Tongue (tissue), 2 donors: Measurements from ENCODE around the gene GLUD1. TPM values are rescaled to one million over a fixed set of nuclear protein-coding genes. Genes with fewer than 3 reads are reported as not detected.

Experiments used
- small RNA-seq: library from RNA; depleted of rRNA; stranded (forward); fragments of <200 nt; gene quantifications from one replicate; pipeline ENCODE3, GENCODE V24; 2014; ENCODE audit warnings: low replicate concordance
- total RNA-seq: library from RNA; depleted of rRNA; stranded (reverse); fragments of >200 nt; gene quantifications from one replicate; pipeline ENCODE4 v1.2.3, GENCODE V29; 2014

The GLUD1 gene
- total RNA-seq, 1 donor from 2014 or later: 144 TPM

Small RNA genes within 50 kb of the gene (small RNA-seq; reads per million reads assigned to genes)
- gene AL136982.5 (not detected), gene FAM25A (not detected), gene RNU6-529P (not detected)

Other genes with a start within 250 kb of the GLUD1 start
- gene MMRN2, start 137.2 kb downstream of the GLUD1 start, total RNA-seq: 53.6 TPM
- gene SNCG, start 136.2 kb downstream of the GLUD1 start, total RNA-seq: 1.6 TPM
- 13.2 TPM for gene ADIRF, start 126.4 kb downstream of the GLUD1 start, total RNA-seq
- gene FAM25A, start 74.5 kb downstream of the GLUD1 start, total RNA-seq: 25.8 TPM
- 40.9 TPM for gene SHLD2, start 363 bp upstream of the GLUD1 start, total RNA-seq
- 2.1 TPM for gene NUTM2A, start 130.6 kb upstream of the GLUD1 start, total RNA-seq